GM08714 (cell line): ENCODE data around the gene PPP1R3D.

ENCODE experiments used
- H3K4me3 ChIP-seq: fragments of 200-500 bp; sonication (Bioruptor generic); 2 replicates; pipeline ENCODE4 v1.5.1; 2014; ENCODE audit warnings: mild to moderate bottlenecking, low read length, inconsistent platforms
- ZNF274 ChIP-seq: IDR thresholded peaks from 2 replicates; pipeline ENCODE4 v1.6.1; 2012; ENCODE audit warnings: mild to moderate bottlenecking, low read depth, low read length

PPP1R3D gene, protein sequence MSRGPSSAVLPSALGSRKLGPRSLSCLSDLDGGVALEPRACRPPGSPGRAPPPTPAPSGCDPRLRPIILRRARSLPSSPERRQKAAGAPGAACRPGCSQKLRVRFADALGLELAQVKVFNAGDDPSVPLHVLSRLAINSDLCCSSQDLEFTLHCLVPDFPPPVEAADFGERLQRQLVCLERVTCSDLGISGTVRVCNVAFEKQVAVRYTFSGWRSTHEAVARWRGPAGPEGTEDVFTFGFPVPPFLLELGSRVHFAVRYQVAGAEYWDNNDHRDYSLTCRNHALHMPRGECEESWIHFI

DNA sequence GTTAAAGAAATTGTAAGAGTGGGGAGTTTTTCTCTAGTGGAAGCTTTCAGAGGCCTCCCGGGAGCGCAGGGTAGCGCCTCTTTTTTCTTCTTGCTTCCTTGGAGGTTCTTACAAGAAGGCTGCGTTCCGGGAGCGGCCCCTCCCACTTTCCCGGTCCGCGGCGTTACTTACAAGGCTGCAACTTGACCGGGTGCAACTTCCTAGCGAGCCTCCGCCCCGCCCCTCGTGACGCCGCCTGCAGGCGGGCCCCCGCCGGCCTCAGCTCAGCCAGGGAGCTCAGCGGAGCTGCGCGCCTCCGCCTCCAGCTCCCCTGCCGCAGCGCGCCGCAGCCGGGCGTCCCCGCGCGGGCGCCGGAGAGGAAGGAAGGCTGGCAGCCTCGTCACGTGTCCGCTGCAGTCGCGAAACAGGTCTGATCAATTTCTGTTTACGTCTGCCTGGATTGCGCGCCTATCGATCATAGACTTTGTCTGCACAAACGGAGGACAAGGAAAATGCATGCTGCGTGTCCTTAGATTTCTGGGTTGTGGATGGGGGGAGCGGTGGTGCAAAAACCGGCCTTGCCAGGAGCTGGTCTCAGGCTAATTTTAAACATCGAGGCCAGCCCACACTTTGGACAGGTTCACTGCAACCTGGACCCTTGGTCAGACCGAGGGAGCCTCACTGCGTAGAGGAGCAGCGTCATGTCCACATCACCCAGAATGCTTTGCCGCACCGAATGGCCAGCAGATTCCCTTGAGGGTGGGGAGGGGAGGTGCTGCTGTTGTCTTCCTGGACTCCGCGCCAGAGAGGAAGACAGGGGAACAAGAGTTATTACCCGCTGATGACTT is at the start of gene PPP1R3D, which contains the start of gene FAM217B:
Gene PPP1R3D (minus strand): TSS at position 177 of the 827 bp plus-strand sequence. CDS start 374 bp downstream, outside the sequence.
Gene FAM217B (plus strand): TSS at position 261 of the 827 bp plus-strand sequence. CDS start 3,555 bp downstream, outside the sequence.
- TF ChIP-seq ZNF274, result no peak
- peak within 1 kb of the TSS; percentile 73 for H3K4me3 ChIP-seq

DNA sequence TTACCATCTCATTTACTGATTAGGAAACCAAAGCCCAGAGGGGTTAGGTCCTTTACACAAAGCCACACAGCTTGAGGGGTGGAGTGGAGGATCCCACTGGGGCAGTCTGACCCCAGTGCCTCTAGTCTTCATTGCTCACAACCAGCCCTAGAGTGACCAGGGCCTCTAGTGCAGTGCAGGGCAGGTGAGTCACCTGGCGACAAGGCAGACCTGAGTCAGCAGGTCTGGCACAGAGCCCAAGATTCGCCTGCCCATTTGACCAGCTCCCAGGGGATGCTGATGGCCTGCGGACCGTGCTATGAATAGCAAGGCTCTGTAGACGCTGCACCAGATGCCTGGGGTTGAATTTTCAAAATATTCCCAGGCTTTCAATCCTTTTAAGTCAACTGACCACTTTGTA is 48.0 kb upstream of the PPP1R3D start:
- TF ChIP-seq ZNF274, result no peak
- H3K4me3 ChIP-seq, result no peak overlapping the region

DNA sequence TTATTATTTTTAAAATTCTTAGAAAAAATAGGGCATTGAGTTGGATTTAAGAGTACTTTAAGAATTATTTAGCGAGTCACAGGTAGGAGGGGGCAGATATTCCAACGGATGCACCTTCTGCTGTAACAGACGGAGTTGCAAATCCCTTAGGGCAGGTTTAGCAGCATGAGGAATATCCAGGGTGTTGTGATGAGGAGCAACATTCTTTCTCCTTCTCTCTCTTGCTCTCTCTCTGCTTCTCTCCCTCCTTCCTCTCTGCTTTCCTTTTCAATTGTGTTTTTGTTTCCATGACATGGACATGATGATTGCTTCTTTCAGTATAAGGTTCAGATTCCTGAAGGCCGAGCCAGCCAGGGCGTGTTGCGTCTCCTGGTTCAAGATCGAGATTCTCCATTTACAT is 47.0 kb upstream of the PPP1R3D start:
- no peak overlapping the region for H3K4me3 ChIP-seq
- TF ChIP-seq ZNF274, result no peak

DNA sequence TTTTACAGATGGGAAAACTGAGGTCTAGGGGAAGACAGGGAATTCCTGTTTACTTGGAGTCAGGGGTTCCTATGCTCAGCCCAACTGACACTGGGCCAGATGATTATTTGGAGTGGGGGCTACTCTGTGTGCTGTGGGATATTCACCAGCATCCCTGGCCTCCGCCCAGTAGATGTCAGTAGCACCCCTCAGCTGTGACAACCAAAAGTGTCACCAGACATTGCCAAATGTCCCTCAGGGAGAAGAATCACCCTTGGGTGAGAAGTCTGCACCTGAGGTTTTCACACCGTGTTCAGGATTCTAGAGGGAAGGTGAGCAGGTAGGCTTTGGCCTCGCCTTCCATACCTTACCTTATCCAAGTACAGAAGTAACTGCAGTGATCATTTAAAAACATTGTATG is 45.8 kb upstream of the PPP1R3D start:
- H3K4me3 ChIP-seq, result no peak overlapping the region
- TF ChIP-seq ZNF274, result no peak

DNA sequence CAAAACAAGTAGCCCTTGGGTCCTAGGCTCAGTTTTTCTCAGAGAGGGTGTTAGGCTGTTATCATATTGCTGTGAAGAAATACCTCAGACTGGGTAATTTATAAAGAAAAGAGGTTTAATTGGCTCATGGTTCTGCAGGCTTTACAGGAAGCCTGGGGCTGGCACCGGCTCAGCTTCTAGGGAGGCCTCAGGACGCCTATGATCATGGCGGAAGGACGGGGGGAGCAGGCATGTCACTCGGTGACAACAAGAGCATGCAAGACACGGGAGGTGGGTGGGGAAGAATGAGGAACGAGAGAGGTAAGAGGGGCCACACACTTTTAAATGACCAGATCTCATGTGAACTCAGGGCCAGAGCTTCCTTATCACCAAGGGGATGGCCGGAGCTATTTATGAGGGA is 45.1 kb upstream of the PPP1R3D start:
- no peak overlapping the region for H3K4me3 ChIP-seq
- no peak for TF ChIP-seq ZNF274

DNA sequence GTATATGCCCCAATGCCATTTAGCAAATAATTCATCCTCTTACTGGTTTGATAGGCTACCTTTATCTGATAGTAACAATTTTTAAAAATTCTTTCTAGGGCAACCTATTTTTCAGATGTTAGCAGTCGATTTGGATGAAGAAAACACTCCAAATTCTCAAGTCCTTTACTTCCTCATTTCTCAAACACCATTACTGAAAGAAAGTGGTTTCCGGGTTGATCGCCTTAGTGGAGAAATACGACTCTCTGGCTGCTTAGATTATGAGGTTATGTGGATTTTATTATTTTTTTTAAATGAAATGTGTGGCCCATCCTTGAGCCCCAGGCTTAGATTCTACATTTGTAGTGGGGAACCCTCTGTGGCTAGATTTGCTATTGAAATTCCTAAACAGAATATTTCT is 44.4 kb upstream of the PPP1R3D start:
- TF ChIP-seq ZNF274, result no peak

DNA sequence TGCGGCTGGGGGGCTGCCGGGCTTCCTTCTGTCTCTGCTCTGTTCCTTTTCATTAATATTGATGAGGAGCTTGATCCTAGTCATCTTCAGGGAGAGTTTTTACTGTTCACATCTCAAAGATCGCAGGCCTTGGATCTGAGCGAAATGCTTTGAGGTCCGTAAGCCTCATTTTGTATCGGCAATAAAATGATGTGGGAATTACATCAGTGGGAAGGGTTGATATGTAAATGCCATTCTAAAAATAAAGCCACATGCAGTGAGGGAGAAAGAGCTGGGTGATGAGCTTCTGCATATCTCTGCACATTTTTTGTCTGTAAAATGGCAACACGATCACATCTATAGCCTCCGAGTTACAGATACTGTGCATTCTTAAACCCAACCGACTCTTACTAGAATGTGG is 43.0 kb upstream of the PPP1R3D start:
- TF ChIP-seq ZNF274, result no peak
- H3K4me3 ChIP-seq, result no peak overlapping the region

More for the DNA sequence above, 44.4 kb upstream of the PPP1R3D start:
- H3K4me3 ChIP-seq, result no peak overlapping the region

DNA sequence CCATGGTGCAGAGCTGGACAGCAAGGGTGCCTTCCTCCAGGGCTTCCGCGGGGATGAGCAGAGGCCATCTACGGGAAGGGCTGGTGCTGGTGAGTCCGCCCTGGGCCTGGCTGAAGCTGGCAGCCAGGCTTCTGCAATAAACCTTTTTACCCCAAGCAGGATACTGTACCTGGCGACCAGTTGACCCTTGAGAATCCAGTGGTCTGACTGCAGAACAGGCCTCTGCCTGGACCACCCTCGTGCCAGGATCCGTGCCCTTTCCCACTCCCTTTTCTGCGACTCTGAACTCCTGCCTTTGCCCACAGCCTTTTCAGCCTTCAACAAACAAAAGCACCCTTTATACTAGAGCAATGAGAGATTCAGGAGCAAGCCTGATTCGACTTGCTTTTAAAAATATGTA is 37.0 kb upstream of the PPP1R3D start:
- no peak for TF ChIP-seq ZNF274
- H3K4me3 ChIP-seq, result no peak overlapping the region

DNA sequence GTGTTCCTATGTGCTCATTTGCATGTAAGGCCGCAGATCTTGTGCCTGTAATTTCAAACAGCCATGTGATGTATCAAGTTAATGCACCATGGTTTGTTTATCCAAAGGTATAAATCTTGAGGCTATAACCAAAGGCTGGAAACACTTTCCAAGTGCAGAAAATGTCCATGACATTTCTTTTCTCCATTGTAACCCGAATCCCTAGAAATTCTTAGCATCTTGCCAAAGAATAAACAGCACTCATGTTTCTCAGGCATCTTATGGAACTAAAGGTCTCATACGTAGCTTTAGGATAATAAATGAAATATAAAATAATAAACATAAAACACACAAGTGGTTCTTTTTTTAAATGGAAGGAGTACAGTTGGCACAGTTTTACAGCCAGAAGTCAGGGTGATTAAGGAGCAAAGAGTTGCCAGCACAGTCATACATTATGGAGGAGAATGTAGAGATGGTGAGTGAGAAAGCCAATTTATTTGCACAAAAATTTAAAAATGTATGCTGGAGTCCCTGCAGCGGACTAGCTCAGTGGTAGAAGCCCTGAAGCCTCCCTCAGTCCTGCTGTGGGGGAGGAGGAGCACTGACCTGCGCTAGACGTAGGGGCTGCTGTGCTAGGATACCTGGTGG is 36.2 kb upstream of the PPP1R3D start:
- H3K4me3 ChIP-seq, result no peak overlapping the region
- TF ChIP-seq ZNF274, result no peak

DNA sequence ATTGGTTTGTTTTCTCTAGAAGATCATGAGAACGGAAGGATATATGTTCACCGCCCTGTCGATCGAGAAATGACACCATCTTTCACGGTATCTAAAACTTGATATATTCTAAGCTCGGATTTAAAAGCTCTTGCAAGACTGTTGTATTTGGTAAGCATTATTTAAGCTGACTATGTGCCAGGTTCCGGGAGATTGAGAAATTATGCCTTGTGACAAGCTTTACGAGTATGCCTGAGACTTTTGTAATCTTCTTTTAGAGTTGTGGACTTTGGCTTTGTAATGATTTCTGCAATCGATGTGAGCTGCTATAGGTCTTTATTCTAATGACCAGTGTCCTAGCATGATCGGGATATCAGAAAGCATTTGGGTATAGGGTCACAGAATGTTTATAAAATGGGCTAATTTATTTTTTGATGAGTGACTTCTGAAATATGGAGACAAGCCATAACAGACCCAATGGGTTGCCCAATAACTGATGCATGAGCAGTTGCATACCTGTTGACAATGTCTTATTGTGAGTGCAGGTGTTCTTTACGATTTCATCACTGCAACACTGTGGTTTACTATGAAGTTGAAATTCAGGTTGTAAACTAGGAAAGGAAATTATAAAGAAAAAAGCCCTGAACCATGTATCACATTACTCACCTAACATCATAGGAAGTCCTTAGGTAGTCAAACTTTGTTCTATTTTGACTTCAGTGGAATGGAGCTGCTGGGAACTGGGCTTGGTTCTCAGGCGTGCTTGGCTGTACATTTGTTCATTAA is 32.1 kb upstream of the PPP1R3D start:
- no peak for TF ChIP-seq ZNF274
- H3K4me3 ChIP-seq, result no peak overlapping the region

DNA sequence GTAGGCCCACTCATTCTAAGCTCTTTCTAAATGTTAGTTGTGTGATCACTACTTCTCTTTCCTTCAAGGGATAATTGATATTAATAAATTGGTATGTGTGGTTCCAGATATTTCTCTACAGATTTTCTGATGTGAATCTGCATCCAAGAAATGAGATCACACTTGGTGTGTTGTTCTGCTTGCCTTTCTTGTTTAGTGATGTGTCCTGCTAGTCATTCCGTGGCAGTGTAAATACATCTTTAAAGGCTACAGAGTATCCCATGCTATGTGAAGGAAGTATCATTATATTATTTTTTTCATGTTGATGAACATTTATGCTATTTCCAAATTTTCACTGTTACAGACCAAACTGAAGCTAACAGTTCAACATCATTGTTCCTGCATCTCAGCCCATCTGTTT is 31.3 kb upstream of the PPP1R3D start:
- TF ChIP-seq ZNF274, result no peak
- no peak overlapping the region for H3K4me3 ChIP-seq

DNA sequence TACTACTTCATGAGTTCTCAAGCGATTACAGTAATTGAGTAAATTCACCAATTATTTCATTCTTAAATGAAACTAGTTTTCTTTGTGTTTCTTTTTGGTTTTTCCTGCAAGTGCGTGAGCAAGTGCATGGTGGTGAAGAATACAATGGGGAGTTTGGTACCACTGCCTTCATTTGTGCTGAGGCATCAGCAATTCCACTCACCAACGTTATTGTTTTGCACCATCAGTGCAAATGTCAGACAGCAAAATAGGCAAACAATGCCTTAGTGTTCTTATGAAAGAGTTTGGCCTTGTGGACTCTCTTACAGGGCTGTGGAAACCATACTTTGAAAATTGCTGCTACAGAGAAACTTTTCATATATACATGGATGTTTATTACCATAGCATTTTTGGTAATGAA is 26.3 kb upstream of the PPP1R3D start:
- TF ChIP-seq ZNF274, result no peak

DNA sequence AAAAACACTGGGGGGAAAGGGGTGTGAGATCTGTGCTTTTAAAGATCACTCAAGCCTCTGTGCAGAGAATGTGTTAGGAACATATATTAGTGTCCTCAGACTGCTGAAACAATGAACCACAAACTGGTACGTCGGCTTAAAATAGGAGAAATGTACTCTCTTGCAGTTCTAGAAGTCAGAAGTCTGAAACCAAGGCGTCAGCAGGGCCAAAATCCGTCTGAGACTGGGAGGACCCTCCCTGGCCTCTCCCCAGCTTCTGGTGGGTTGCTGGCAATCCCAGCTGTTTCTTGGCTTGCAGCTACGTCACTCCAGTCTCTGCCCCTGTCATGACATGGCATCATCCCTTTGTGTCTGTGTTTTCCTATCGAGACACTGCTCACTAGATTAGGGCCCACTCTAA is 22.1 kb upstream of the PPP1R3D start:
- no peak overlapping the region for H3K4me3 ChIP-seq
- TF ChIP-seq ZNF274, result no peak

More for the DNA sequence above, 26.3 kb upstream of the PPP1R3D start:
- no peak overlapping the region for H3K4me3 ChIP-seq

DNA sequence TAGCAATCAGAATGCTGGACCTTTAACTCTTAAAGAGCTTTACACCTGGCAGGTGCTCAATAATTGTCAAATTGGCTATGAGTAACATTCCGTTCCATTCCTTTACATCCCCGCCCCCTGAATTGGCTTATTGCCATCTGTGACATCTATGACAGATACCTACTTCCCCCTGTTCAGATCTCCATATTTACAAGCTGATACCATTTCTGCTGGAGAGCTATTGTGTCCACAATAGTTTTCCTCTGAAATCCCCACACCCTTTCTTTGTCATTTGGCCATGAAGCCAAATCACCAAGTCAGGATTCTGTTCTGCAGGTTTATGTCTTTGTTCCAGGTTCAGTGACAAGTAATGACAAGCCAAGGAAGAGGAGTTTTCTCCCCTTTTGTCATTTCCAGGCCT is 21.3 kb upstream of the PPP1R3D start:
- no peak overlapping the region for H3K4me3 ChIP-seq
- no peak for TF ChIP-seq ZNF274

DNA sequence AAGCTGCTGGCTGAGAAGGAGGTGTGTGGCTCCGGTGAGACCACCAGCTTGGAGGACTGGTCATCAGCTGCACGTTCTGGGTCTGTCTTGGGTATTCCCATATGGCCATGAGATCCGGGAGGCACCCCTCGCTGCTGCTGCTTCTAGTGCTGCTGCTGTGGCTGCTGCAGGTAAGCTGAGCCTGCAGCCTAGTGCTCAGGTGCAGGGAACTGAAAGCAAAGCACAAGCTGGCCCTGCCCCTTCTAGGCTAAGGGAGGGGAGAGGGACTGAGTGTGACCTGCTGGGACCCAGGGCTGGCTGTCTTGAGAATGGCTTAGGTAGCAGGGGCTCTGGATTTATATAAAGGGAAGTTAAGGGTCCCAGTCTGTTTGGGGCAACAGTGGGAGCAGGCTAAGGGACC is 18.5 kb upstream of the PPP1R3D start:
- no peak for TF ChIP-seq ZNF274

More for the DNA sequence above, 18.5 kb upstream of the PPP1R3D start:
- H3K4me3 ChIP-seq, result no peak overlapping the region
